Measurements from ENCODE around the gene MFAP5. TPM values are rescaled to one million over a fixed set of nuclear protein-coding genes. Genes with fewer than 3 reads are reported as not detected.
"Not testable (repeated sequence)": the region's sequence is repeated elsewhere in the genome, so short reads cannot be mapped to it uniquely, and the experiment has no call there.

Gene MFAP5
- total and polyA plus RNA-seq, 4 donors: 1.9 to 138 (median 60.0) TPM

DNA sequence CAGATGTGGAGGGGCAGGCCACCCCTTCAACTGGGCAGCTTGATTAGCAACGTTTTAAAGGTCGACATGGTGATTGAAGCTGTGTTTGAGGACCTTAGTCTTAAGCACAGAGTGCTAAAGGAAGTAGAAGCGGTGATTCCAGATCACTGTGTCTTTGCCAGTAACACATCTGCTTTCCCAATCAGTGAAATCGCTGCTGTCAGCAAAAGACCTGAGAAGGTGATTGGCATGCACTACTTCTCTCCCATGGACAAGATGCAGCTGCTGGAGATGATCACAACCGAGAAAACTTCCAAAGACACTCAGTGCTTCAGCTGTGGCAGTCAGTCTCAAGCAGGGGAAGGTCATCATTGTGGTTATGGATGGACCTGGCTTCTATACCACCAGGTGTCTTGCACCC is 26.0 kb downstream of the MFAP5 start:
- H3K4me3 ChIP-seq (ENCODE audit: low read depth, low read length): no peak overlapping the region
- no peaks in the 10 kb centered on the region for H3K9me3 ChIP-seq (ENCODE audit: control insufficient read depth, insufficient read depth, low read length)
- 82% methylated on average over 3 of the region's 5 CpGs for WGBS (ENCODE audit: insufficient coverage)
- no peaks in the 10 kb centered on the region for H3K4me1 ChIP-seq (ENCODE audit: control insufficient read depth, insufficient read depth, low read length)
- H3K36me3 ChIP-seq (ENCODE audit: control insufficient read depth, insufficient read depth, low read length): no peaks in the 10 kb centered on the region
- H3K27me3 ChIP-seq (ENCODE audit: control insufficient read depth, insufficient read depth, low read length): no peaks in the 10 kb centered on the region
- H3K27ac ChIP-seq (ENCODE audit: low read depth, low read length): no peak overlapping the region
- DNase-seq (ENCODE audit: low read depth in 4 of 6, low spot score in 6 of 6): no peak

DNA sequence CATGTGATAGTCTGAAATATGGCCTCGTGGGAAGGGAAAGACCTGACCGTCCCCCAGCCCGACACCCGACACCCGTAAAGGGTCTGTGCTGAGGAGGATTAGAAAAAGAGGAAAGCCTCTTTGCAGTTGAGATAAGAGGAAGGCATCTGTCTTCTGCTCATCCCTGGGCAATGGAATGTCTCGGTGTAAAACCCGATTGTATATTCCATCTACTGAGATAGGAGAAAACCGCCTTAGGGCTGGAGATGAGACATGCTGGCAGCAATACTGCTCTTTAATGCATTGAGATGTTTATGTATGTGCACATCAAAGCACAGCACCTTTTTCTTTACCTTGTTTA is 26.6 kb downstream of the MFAP5 start:
- not testable (repeated sequence) for DNase-seq (ENCODE audit: low read depth in 4 of 6, low spot score in 6 of 6); H3K4me3 ChIP-seq (ENCODE audit: low read depth, low read length); H3K27ac ChIP-seq (ENCODE audit: low read depth, low read length); H3K9me3 ChIP-seq (ENCODE audit: control insufficient read depth, insufficient read depth, low read length); H3K27me3 ChIP-seq (ENCODE audit: control insufficient read depth, insufficient read depth, low read length); H3K4me1 ChIP-seq (ENCODE audit: control insufficient read depth, insufficient read depth, low read length); H3K36me3 ChIP-seq (ENCODE audit: control insufficient read depth, insufficient read depth, low read length)
- WGBS (ENCODE audit: insufficient coverage): 67% methylated on average over 3 of the region's 8 CpGs

- H3K36me3 ChIP-seq (ENCODE audit: control insufficient read depth, insufficient read depth, low read length); H3K27me3 ChIP-seq (ENCODE audit: control insufficient read depth, insufficient read depth, low read length); DNase-seq (ENCODE audit: low read depth in 4 of 6, low spot score in 6 of 6); H3K4me3 ChIP-seq (ENCODE audit: low read depth, low read length); H3K4me1 ChIP-seq (ENCODE audit: control insufficient read depth, insufficient read depth, low read length); H3K27ac ChIP-seq (ENCODE audit: low read depth, low read length); H3K9me3 ChIP-seq (ENCODE audit: control insufficient read depth, insufficient read depth, low read length): not testable (repeated sequence)
- WGBS (ENCODE audit: insufficient coverage): no CpG with 5 or more reads among the region's 9 CpGs
Observed at GRCh38 chr12:8635342-8636006, 27.2 kb downstream of the MFAP5 start.

DNA sequence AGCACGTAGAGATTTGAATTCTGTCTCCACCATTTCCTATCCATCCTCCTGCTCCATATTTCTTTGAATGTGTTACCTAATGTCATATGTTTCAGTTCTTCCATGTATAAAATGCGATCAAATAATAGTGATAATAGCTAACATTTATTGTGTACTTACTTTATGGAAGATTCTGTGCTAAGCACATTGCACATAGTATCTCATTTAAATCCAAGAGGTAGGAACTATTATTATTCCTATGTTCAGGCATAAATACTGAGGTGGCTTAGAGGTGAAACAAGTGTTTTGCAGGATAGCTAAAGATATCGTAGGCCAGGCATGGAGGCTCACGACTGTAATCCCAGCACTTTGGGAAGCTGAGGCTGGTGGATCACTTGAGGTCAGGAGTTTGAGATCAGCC is 32.5 kb downstream of the MFAP5 start:
- Histone ChIP-seq H3K4me3 (ENCODE audit: low read depth, low read length) (no peak overlapping the region), H3K27ac (ENCODE audit: low read depth, low read length) (no peak overlapping the region), H3K9me3 (ENCODE audit: control insufficient read depth, insufficient read depth, low read length) (no peaks in the 10 kb centered on the region), H3K27me3 (ENCODE audit: control insufficient read depth, insufficient read depth, low read length) (no peaks in the 10 kb centered on the region), H3K4me1 (ENCODE audit: control insufficient read depth, insufficient read depth, low read length) (no peaks in the 10 kb centered on the region), H3K36me3 (ENCODE audit: control insufficient read depth, insufficient read depth, low read length) (no peaks in the 10 kb centered on the region)
- DNase-seq (ENCODE audit: low read depth in 4 of 6, low spot score in 6 of 6): no peak
- 100% methylated on average over 2 of the region's 4 CpGs for WGBS (ENCODE audit: insufficient coverage)

- H3K27ac ChIP-seq (ENCODE audit: low read depth, low read length): no peak overlapping the region
- H3K27me3 ChIP-seq (ENCODE audit: control insufficient read depth, insufficient read depth, low read length): no peaks in the 10 kb centered on the region
- H3K4me1 ChIP-seq (ENCODE audit: control insufficient read depth, insufficient read depth, low read length): no peaks in the 10 kb centered on the region
- no peak for DNase-seq (ENCODE audit: low read depth in 4 of 6, low spot score in 6 of 6)
- no peak overlapping the region for H3K4me3 ChIP-seq (ENCODE audit: low read depth, low read length)
- no peaks in the 10 kb centered on the region for H3K9me3 ChIP-seq (ENCODE audit: control insufficient read depth, insufficient read depth, low read length)
- WGBS (ENCODE audit: insufficient coverage): no CpG with 5 or more reads among the region's 3 CpGs
- no peaks in the 10 kb centered on the region for H3K36me3 ChIP-seq (ENCODE audit: control insufficient read depth, insufficient read depth, low read length)
Observed at GRCh38 chr12:8629486-8630033, 33.1 kb downstream of the MFAP5 start.

- DNase-seq (ENCODE audit: low read depth in 4 of 6, low spot score in 6 of 6): no peak
- H3K36me3 ChIP-seq (ENCODE audit: control insufficient read depth, insufficient read depth, low read length): no peaks in the 10 kb centered on the region
- no peak overlapping the region for H3K27ac ChIP-seq (ENCODE audit: low read depth, low read length)
- H3K9me3 ChIP-seq (ENCODE audit: control insufficient read depth, insufficient read depth, low read length): no peaks in the 10 kb centered on the region
- 100% methylated on average over 1 of the region's 3 CpGs for WGBS (ENCODE audit: insufficient coverage)
- no peaks in the 10 kb centered on the region for H3K27me3 ChIP-seq (ENCODE audit: control insufficient read depth, insufficient read depth, low read length)
- no peaks in the 10 kb centered on the region for H3K4me1 ChIP-seq (ENCODE audit: control insufficient read depth, insufficient read depth, low read length)
- no peak overlapping the region for H3K4me3 ChIP-seq (ENCODE audit: low read depth, low read length)
Observed at GRCh38 chr12:8628731-8629130, 33.9 kb downstream of the MFAP5 start.

DNA sequence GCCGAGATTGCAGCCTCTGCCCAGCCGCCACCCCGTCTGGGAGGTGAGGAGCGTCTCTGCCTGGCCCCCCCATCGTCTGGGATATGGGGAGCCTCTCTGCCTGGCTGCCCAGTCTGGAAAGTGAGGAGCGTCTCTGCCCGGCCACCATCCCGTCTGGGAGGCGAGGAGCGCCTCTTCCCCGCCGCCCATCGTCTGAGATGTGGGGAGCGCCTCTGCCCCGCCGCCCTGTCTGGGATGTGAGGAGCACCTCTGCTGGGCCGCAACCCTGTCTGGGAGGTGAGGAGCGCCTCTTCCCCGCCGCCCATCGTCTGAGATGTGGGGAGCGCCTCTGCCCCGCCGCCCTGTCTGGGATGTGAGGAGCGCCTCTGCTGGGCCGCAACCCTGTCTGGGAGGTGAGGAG is 37.9 kb downstream of the MFAP5 start:
- WGBS (ENCODE audit: insufficient coverage): 94% methylated on average over 7 of the region's 26 CpGs
- H3K27me3 ChIP-seq (ENCODE audit: control insufficient read depth, insufficient read depth, low read length); H3K36me3 ChIP-seq (ENCODE audit: control insufficient read depth, insufficient read depth, low read length); DNase-seq (ENCODE audit: low read depth in 4 of 6, low spot score in 6 of 6); H3K4me1 ChIP-seq (ENCODE audit: control insufficient read depth, insufficient read depth, low read length); H3K27ac ChIP-seq (ENCODE audit: low read depth, low read length); H3K9me3 ChIP-seq (ENCODE audit: control insufficient read depth, insufficient read depth, low read length); H3K4me3 ChIP-seq (ENCODE audit: low read depth, low read length): not testable (repeated sequence)

- Histone ChIP-seq H3K4me1 (ENCODE audit: control insufficient read depth, insufficient read depth, low read length) (no peaks in the 10 kb centered on the region), H3K27ac (ENCODE audit: low read depth, low read length) (no peak overlapping the region), H3K4me3 (ENCODE audit: low read depth, low read length) (no peak overlapping the region), H3K9me3 (ENCODE audit: control insufficient read depth, insufficient read depth, low read length) (no peaks in the 10 kb centered on the region), H3K36me3 (ENCODE audit: control insufficient read depth, insufficient read depth, low read length) (no peaks in the 10 kb centered on the region), H3K27me3 (ENCODE audit: control insufficient read depth, insufficient read depth, low read length) (no peaks in the 10 kb centered on the region)
- DNase-seq (ENCODE audit: low read depth in 4 of 6, low spot score in 6 of 6): no peak
- WGBS (ENCODE audit: insufficient coverage): 81% methylated on average over 4 of the region's 4 CpGs
Observed at GRCh38 chr12:8622646-8623045, 40.0 kb downstream of the MFAP5 start.

- Histone ChIP-seq H3K4me1 (ENCODE audit: control insufficient read depth, insufficient read depth, low read length) (no peaks in the 10 kb centered on the region), H3K27me3 (ENCODE audit: control insufficient read depth, insufficient read depth, low read length) (no peaks in the 10 kb centered on the region), H3K27ac (ENCODE audit: low read depth, low read length) (no peak overlapping the region), H3K9me3 (ENCODE audit: control insufficient read depth, insufficient read depth, low read length) (no peaks in the 10 kb centered on the region), H3K4me3 (ENCODE audit: low read depth, low read length) (no peak overlapping the region), H3K36me3 (ENCODE audit: control insufficient read depth, insufficient read depth, low read length) (no peaks in the 10 kb centered on the region)
- DNase-seq (ENCODE audit: low read depth in 4 of 6, low spot score in 6 of 6): no peak
- WGBS (ENCODE audit: insufficient coverage): 86% methylated on average over 4 of the region's 6 CpGs
Observed at GRCh38 chr12:8615206-8615605, 47.4 kb downstream of the MFAP5 start.

DNA sequence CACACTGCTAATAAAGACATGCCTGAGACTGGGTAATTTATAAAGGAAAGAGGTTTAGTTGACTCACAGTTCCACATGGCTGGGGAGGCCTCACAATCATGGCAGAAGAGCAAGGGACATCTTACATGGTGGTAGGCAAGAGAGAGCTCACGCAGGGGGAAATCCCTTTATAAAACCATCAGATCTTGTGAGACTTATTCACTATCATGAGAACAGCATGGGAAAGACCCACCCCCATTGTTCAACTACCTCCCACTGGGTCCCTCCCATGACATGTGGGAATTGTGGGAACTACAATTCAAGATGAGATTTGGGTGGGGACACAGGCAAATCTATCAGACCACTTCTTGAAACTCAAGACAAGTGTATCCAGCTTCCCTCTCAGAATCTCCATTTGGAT is 48.7 kb downstream of the MFAP5 start:
- H3K4me3 ChIP-seq (ENCODE audit: low read depth, low read length); H3K4me1 ChIP-seq (ENCODE audit: control insufficient read depth, insufficient read depth, low read length); H3K27me3 ChIP-seq (ENCODE audit: control insufficient read depth, insufficient read depth, low read length); H3K27ac ChIP-seq (ENCODE audit: low read depth, low read length); H3K36me3 ChIP-seq (ENCODE audit: control insufficient read depth, insufficient read depth, low read length); H3K9me3 ChIP-seq (ENCODE audit: control insufficient read depth, insufficient read depth, low read length); DNase-seq (ENCODE audit: low read depth in 4 of 6, low spot score in 6 of 6): not testable (repeated sequence)
- no CpG with 5 or more reads among the region's 1 CpG for WGBS (ENCODE audit: insufficient coverage)

All from spinal cord (tissue), 10 donors.